H1 (cell line): ENCODE measurements around the gene CDCP1. TPM values are rescaled to one million over a fixed set of nuclear protein-coding genes. Genes with fewer than 3 reads are reported as not detected.
A peak's percentile ranks its signal among the peaks of the same experiment; 100 is the strongest.

Experiments used
- CTCF ChIA-PET: fragments of 300-600 bp; sonication (Branson Sonifier 250); formaldehyde crosslinking; loops from one replicate; lab custom pipeline; 2021; ENCODE audit not compliant: partially characterized antibody; lab: Charles Lee
- POLR2A ChIA-PET: fragments of 300-600 bp; sonication (Branson Sonifier 250); formaldehyde crosslinking; loops from one replicate; lab custom pipeline; 2021; ENCODE audit warnings: inconsistent platforms; ENCODE audit not compliant: partially characterized antibody; lab: Charles Lee
- DNase-seq, 2 experiments: peaks; one replicate each; pipeline versions ENCODE4 v3.0.0 to v3.0.0-alpha.2; 2010 to 2022; ENCODE audit warnings: low spot score in 2 of 2, low read depth in 1 of 2, mixed read lengths in 1 of 2
- FAIRE-seq: peaks from 2 replicates; lab custom pipeline; 2011; peaks lifted over from hg19 to GRCh38; lab: Jason Lieb, UNC
- H2AFZ ChIP-seq: 2 replicates; pipeline ENCODE4 v1.8.1; 2012; ENCODE audit warnings: low read length, inconsistent platforms
- H2AK5ac ChIP-seq: 2 replicates; pipeline ENCODE4 v1.6.1; 2013; ENCODE audit warnings: low read depth, low read length
- H2BK120ac ChIP-seq: replicated peaks from 2 replicates; pipeline ENCODE3; 2013; ENCODE audit warnings: low read depth, low read length, inconsistent platforms
- H2BK12ac ChIP-seq: 2 replicates; pipeline ENCODE4 v1.6.1; 2013; ENCODE audit warnings: low read depth, low read length
- H2BK15ac ChIP-seq: 2 replicates; pipeline ENCODE4 v1.6.1; 2013; ENCODE audit warnings: low read length
- H2BK20ac ChIP-seq: 2 replicates; pipeline ENCODE4 v1.6.1; 2013; ENCODE audit warnings: low read length
- H2BK5ac ChIP-seq: 2 replicates; pipeline ENCODE4 v1.6.1; 2013; ENCODE audit warnings: low read depth, low read length
- H3K14ac ChIP-seq: 2 replicates; pipeline ENCODE4 v1.6.1; 2013; ENCODE audit warnings: inconsistent platforms; ENCODE audit not compliant: insufficient read length
- H3K18ac ChIP-seq: 2 replicates; pipeline ENCODE4 v1.6.1; 2013; ENCODE audit warnings: low read length; ENCODE audit errors: extremely low read depth
- H3K23ac ChIP-seq: 2 replicates; pipeline ENCODE4 v1.6.1; 2013; ENCODE audit warnings: inconsistent platforms; ENCODE audit not compliant: insufficient read length
- H3K23me2 ChIP-seq: 2 replicates; pipeline ENCODE4 v1.6.1; 2013; ENCODE audit warnings: low read depth, low read length
- H3K27ac ChIP-seq: 2 replicates; pipeline ENCODE4 v1.6.1; 2011; ENCODE audit warnings: low read depth, low read length, inconsistent platforms
- H3K27me3 ChIP-seq, 4 experiments: replicated peaks in 1 of 4; 1 replicate in 1 of 4; 2 replicates in 3 of 4; pipeline versions ENCODE4 v1.6.1 to v1.8.1; 2011 to 2013; ENCODE audit warnings: low read length in 3 of 4, mild to moderate bottlenecking in 3 of 4, inconsistent platforms in 2 of 4, mixed read lengths in 2 of 4, moderate library complexity in 1 of 4; ENCODE audit not compliant: control insufficient read depth in 3 of 4, insufficient read depth in 3 of 4; ENCODE audit errors: extremely low read depth in 1 of 4
- H3K36me3 ChIP-seq, 4 experiments: 2 replicates each; pipeline versions ENCODE4 v1.6.1 to v1.8.1; 2011 to 2013; ENCODE audit warnings: mild to moderate bottlenecking in 4 of 4, low read length in 3 of 4, moderate library complexity in 2 of 4, control low read depth in 1 of 4, inconsistent platforms in 1 of 4; ENCODE audit not compliant: insufficient read depth in 4 of 4, control insufficient read depth in 2 of 4
- H3K4ac ChIP-seq: replicated peaks from 2 replicates; pipeline ENCODE3; 2013; ENCODE audit warnings: low read length, low read depth, mixed read lengths, inconsistent platforms; ENCODE audit not compliant: insufficient read length
- H3K4me1 ChIP-seq, 4 experiments: replicated peaks in 1 of 4; 1 replicate in 1 of 4; 2 replicates in 3 of 4; pipeline versions ENCODE4 v1.6.1 to v1.8.1; 2011 to 2013; ENCODE audit warnings: low read length in 3 of 4, inconsistent platforms in 2 of 4, mixed read lengths in 1 of 4; ENCODE audit not compliant: insufficient read depth in 4 of 4, control insufficient read depth in 3 of 4
- H3K4me2 ChIP-seq, 2 experiments: 2 replicates each; pipeline versions ENCODE4 v1.6.1 to v1.8.1; 2011 to 2013; ENCODE audit warnings: low read depth in 2 of 2, low read length in 2 of 2, control low read depth in 1 of 2, inconsistent platforms in 1 of 2, mild to moderate bottlenecking in 1 of 2; ENCODE audit not compliant: insufficient read depth in 1 of 2
- H3K4me3 ChIP-seq, 4 experiments: fragments of 200-600, 300-600 bp in 1 of 4; sonication (generic), shearing (Covaris generic), sonication (Bioruptor Twin) in 1 of 4; 2 replicates each; pipeline versions ENCODE4 v1.5.1 to v1.8.1; 2011 to 2016; ENCODE audit warnings: low read length in 4 of 4, low read depth in 3 of 4, control low read depth in 2 of 4, inconsistent platforms in 2 of 4, mild to moderate bottlenecking in 2 of 4, mixed read lengths in 1 of 4, moderate library complexity in 1 of 4; ENCODE audit not compliant: insufficient read depth in 2 of 4; ENCODE audit errors: extremely low read depth in 1 of 4
- H3K56ac ChIP-seq: replicated peaks from 2 replicates; pipeline ENCODE3; 2013; ENCODE audit warnings: low read depth, mild to moderate bottlenecking, mixed read lengths, low read length, inconsistent platforms; ENCODE audit not compliant: insufficient read length
- H3K79me1 ChIP-seq: 2 replicates; pipeline ENCODE4 v1.6.1; 2013; ENCODE audit warnings: low read depth, low read length, control low read depth
- H3K79me2 ChIP-seq, 2 experiments: 2 replicates each; pipeline versions ENCODE4 v1.6.1 to v1.8.1; 2012 to 2013; ENCODE audit warnings: low read length in 2 of 2, mild to moderate bottlenecking in 2 of 2, inconsistent platforms in 1 of 2; ENCODE audit not compliant: insufficient read depth in 2 of 2, control insufficient read depth in 1 of 2
- H3K9ac ChIP-seq, 4 experiments: replicated peaks in 1 of 4; 1 replicate in 1 of 4; 2 replicates in 3 of 4; pipeline versions ENCODE4 v1.6.1 to v1.8.1; 2011 to 2013; ENCODE audit warnings: low read depth in 3 of 4, low read length in 3 of 4, control low read depth in 2 of 4, mild to moderate bottlenecking in 2 of 4, moderate library complexity in 2 of 4, inconsistent platforms in 1 of 4; ENCODE audit errors: extremely low read depth in 1 of 4
- H3K9me3 ChIP-seq, 2 experiments: 2 replicates each; pipeline versions ENCODE4 v1.6.1 to v1.8.1; 2012 to 2013; ENCODE audit warnings: mild to moderate bottlenecking in 2 of 2, moderate library complexity in 2 of 2, control low read depth in 1 of 2, inconsistent platforms in 1 of 2, low read depth in 1 of 2, low read length in 1 of 2, mixed read lengths in 1 of 2; ENCODE audit not compliant: insufficient read depth in 2 of 2
- H4K20me1 ChIP-seq, 2 experiments: replicated peaks in 1 of 2; 2 replicates each; pipeline versions ENCODE3 to v1.8.1; 2011 to 2013; ENCODE audit warnings: inconsistent platforms in 2 of 2, low read length in 2 of 2, mild to moderate bottlenecking in 1 of 2; ENCODE audit not compliant: insufficient read depth in 2 of 2, control insufficient read depth in 1 of 2
- H4K5ac ChIP-seq: 2 replicates; pipeline ENCODE4 v1.6.1; 2013; ENCODE audit warnings: low read length, low read depth, mixed read lengths, inconsistent platforms; ENCODE audit not compliant: insufficient read length
- H4K8ac ChIP-seq: 2 replicates; pipeline ENCODE4 v1.8.0; 2013; ENCODE audit warnings: mild to moderate bottlenecking, moderate library complexity, low read length, inconsistent platforms; ENCODE audit not compliant: insufficient read depth; ENCODE audit errors: extremely low read depth
- H4K91ac ChIP-seq: replicated peaks from 2 replicates; pipeline ENCODE3; 2013; ENCODE audit warnings: low read length, mixed read lengths, inconsistent platforms; ENCODE audit not compliant: insufficient read length
- BACH1 ChIP-seq: IDR thresholded peaks from 2 replicates; pipeline ENCODE4 v1.6.1; 2012; ENCODE audit warnings: low read length, improper control_type of control experiment
- CREB1 ChIP-seq: IDR thresholded peaks from 2 replicates; pipeline ENCODE4 v1.6.1; 2012; ENCODE audit warnings: inconsistent platforms
- SRF ChIP-seq: IDR thresholded peaks from 2 replicates; pipeline ENCODE4 v1.6.1; 2011; ENCODE audit warnings: mild to moderate bottlenecking, low read depth, low read length, moderate library complexity
- WGBS, 2 experiments: shearing (Covaris generic) in 1 of 2; methylation state at CpG; one replicate each; pipeline versions ENCODE4 v1.1.6 to v1.1.7; 2013 to 2015; ENCODE audit warnings: low lambda C conversion rate in 2 of 2, mixed read lengths in 2 of 2, inconsistent platforms in 1 of 2, low coverage in 1 of 2, missing lambda C conversion rate in 1 of 2; ENCODE audit not compliant: insufficient replicate concordance in 2 of 2, insufficient coverage in 1 of 2, insufficient read length in 1 of 2; ENCODE audit errors: extremely low coverage in 1 of 2, missing lambda C conversion rate in 1 of 2; 5-methylcytosine and 5-hydroxymethylcytosine counted together
- polyA plus RNA-seq, 7 experiments: library from polyadenylated mRNA; depleted of rRNA in 3 of 7; stranded (reverse) in 5 of 7; unstranded in 2 of 7; fragments of >200 nt in 5 of 7; fragments of 200-250 nt in 2 of 7; gene quantifications; 1 replicate in 5 of 7; 2 replicates in 1 of 7; 4 replicates in 1 of 7; pipeline versions ENCODE4 v1.2.1 to v1.2.3, GENCODE V29; 2011 to 2013; ENCODE audit warnings: missing spikeins in 2 of 7, mixed read lengths in 2 of 7
- total RNA-seq: library from RNA; stranded (reverse); fragmentation: NEBNext Ultra II Directional; extraction: Animal tissue kit (Norgen Biotek cat#: 25700); gene quantifications from 2 replicates; pipeline ENCODE4 v1.2.1, GENCODE V29; 2021

The CDCP1 gene
- total and polyA plus RNA-seq, 2 of the 8 experiments (the other 6 are each of a cell fraction or from before 2014, with no cell fraction given), result 10.0 to 23.3 TPM

DNA sequence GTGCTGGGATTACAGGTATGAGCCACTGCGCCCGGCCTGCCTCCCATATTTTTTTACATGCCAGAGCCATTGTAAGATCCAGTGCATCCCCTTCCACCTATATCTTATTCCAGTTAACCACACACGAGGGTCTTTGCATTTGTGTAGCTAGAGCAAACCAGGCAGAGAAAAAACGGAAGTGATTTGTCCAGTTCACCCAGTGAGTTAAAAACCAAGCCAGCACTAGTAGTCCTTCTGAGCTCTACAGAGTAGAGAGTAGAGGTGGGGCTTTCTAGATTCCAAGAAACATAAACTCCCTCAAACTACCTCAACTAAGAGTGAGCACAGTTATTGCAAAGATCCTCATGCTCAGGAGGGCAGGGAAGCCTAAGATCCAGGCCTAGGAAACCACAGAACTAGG, 45.2 kb upstream of the CDCP1 start:
- Histone ChIP-seq H3K18ac (0 out of 2 replicates have a peak overlapping the region, but pooled peaks have one; percentile 36), H3K14ac (no peak overlapping the region), H3K36me3 (no peaks in the 10 kb centered on the region; a peak in 1 of 8 replicates), H2BK5ac (no peak overlapping the region), H3K23ac (no peak overlapping the region), H3K9ac (no peak overlapping the region), H3K79me2 (no peaks in the 10 kb centered on the region), H3K27me3 (no peaks in the 10 kb centered on the region; a peak in 1 of 7 replicates), H4K20me1 (no peaks in the 10 kb centered on the region), H4K8ac (no peak overlapping the region), H2BK15ac (no peak overlapping the region), H3K4me2 (no peak overlapping the region), H3K56ac (no peak overlapping the region), H3K4ac (no peak overlapping the region), H3K27ac (no peak overlapping the region), H2BK12ac (no peak overlapping the region), H3K9me3 (no peaks in the 10 kb centered on the region), H2AFZ (no peak overlapping the region), H3K79me1 (no peaks in the 10 kb centered on the region), H2AK5ac (no peak overlapping the region), H2BK120ac (no peak overlapping the region), H4K5ac (no peak overlapping the region), H2BK20ac (no peak overlapping the region), H3K23me2 (no peaks in the 10 kb centered on the region), H3K4me3 (no peak overlapping the region), H3K4me1 (no peaks in the 10 kb centered on the region), H4K91ac (no peak overlapping the region)
- WGBS, 2 experiments, result 76% methylated on average over 4 of the region's 4 CpGs; no CpG with 5 or more reads in 1 of the 2 experiments
- POLR2A ChIA-PET, result no interaction called here
- DNase-seq (no peak), FAIRE-seq (no peak)
- CTCF ChIA-PET, result interaction anchor here (2.2 to 3.5 kb wide), 3 partner anchors 15 to 150 kb away, joined by 14 to 15 read pairs (median 14); no protein-coding TSS in a partner anchor
- TF ChIP-seq SRF (no peak), CREB1 (no peak), BACH1 (no peak)
